Endodermal cell (in vitro differentiated cells): ENCODE measurements around the gene CPZ. TPM values are rescaled to one million over a fixed set of nuclear protein-coding genes. Genes with fewer than 3 reads are reported as not detected.

Source experiments
- DNase-seq: peaks from one replicate; pipeline ENCODE4 v3.0.0-alpha.2; 2017
- H3K27ac ChIP-seq: 2 replicates; pipeline ENCODE4 v1.5.1; 2013; ENCODE audit warnings: mild to moderate bottlenecking, low read depth, low read length, moderate library complexity
- H3K27me3 ChIP-seq: 2 replicates; pipeline ENCODE4 v1.6.1; 2013; ENCODE audit warnings: mild to moderate bottlenecking, low read length, moderate library complexity; ENCODE audit not compliant: insufficient read depth, control insufficient read depth, poor library complexity, severe bottlenecking
- H3K36me3 ChIP-seq: 2 replicates; pipeline ENCODE4 v1.7.0; 2013; ENCODE audit warnings: mild to moderate bottlenecking, low read length, moderate library complexity; ENCODE audit not compliant: control insufficient read depth, insufficient read depth
- H3K4me1 ChIP-seq: one replicate; pipeline ENCODE4 v1.7.0; 2013; ENCODE audit warnings: low read length; ENCODE audit not compliant: control insufficient read depth, insufficient read depth
- H3K4me3 ChIP-seq: 2 replicates; pipeline ENCODE4 v1.5.1; 2013; ENCODE audit warnings: mild to moderate bottlenecking, low read length, moderate library complexity
- H3K9ac ChIP-seq: 2 replicates; pipeline ENCODE4 v1.6.1; 2013; ENCODE audit warnings: mild to moderate bottlenecking, low read length, moderate library complexity; ENCODE audit not compliant: poor library complexity, severe bottlenecking; ENCODE audit errors: extremely low read depth
- H3K9me3 ChIP-seq: 2 replicates; pipeline ENCODE4 v1.6.1; 2013; ENCODE audit warnings: mild to moderate bottlenecking, low read length, moderate library complexity; ENCODE audit not compliant: control insufficient read depth
- H3K27ac Mint-ChIP-seq: 2 replicates; pipeline ENCODE4 v1.8.0; 2020; ENCODE audit warnings: mixed read lengths
- H3K27me3 Mint-ChIP-seq: 2 replicates; pipeline ENCODE4 v1.8.0; 2021; ENCODE audit warnings: mild to moderate bottlenecking, mixed read lengths; ENCODE audit not compliant: insufficient read depth
- H3K36me3 Mint-ChIP-seq: 2 replicates; pipeline ENCODE4 v1.8.0; 2020; ENCODE audit warnings: low read depth, mixed read lengths
- H3K4me1 Mint-ChIP-seq: 2 replicates; pipeline ENCODE4 v1.8.0; 2020; ENCODE audit warnings: mixed read lengths
- H3K4me3 Mint-ChIP-seq: 2 replicates; pipeline ENCODE4 v1.8.0; 2020; ENCODE audit warnings: mild to moderate bottlenecking, moderate library complexity, mixed read lengths
- H3K9me3 Mint-ChIP-seq: 2 replicates; pipeline ENCODE4 v1.8.0; 2020; ENCODE audit warnings: mild to moderate bottlenecking, mixed read lengths
- WGBS, 2 experiments: methylation state at CpG; one replicate each; pipeline versions ENCODE4 v1.1.5 to v1.1.7; 2013; ENCODE audit warnings: missing lambda C conversion rate in 2 of 2, mixed read lengths in 1 of 2; ENCODE audit not compliant: insufficient coverage in 1 of 2, insufficient read length in 1 of 2; 5-methylcytosine and 5-hydroxymethylcytosine counted together
- total RNA-seq, 2 donors: library from RNA; stranded (reverse); fragmentation: NEBNext Ultra II Directional in 1 of 2; extraction: Animal tissue kit (Norgen Biotek cat#: 25700) in 1 of 2; gene quantifications; 2 replicates in 1 of 2; 3 replicates in 1 of 2; pipeline ENCODE4 v1.2.1, GENCODE V29; 2021
- TF ChIP-seq, protein P1 (sequence below): fragments of 200-600 bp; sonication (generic); conservative IDR thresholded peaks from 2 replicates; pipeline ENCODE4 v1.5.0; 2021; ENCODE audit warnings: antibody characterized with exemption, mild to moderate bottlenecking

Gene CPZ
- total RNA-seq, 2 donors from 2014 or later, result 23.9 to 33.6 TPM

DNA sequence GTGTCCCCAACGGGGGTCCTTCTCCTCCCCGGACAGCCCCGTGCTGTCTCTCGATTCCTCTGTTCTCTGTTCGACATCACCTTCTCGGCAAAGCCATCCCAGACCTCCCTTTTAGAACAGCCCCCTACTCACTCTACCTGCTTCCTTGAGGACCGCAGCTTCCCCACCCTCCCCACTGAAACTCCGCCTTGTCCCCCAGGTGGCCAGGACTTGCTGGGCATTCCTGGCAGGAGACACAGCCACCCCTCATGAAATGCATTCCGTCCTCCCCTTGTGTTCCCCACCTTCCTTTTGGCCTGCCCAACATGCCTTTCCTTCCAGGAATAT, 47.2 kb upstream of the CPZ start:
- Mint-ChIP-seq H3K9me3 (no peaks in the 10 kb centered on the region), H3K4me3 (no peak overlapping the region), H3K4me1 (peaks cover 8% of the 10 kb centered on the region), H3K27me3 (no peaks in the 10 kb centered on the region), H3K27ac (no peak overlapping the region), H3K36me3 (no peaks in the 10 kb centered on the region)
- 73 to 87% methylated on average over 5 to 9 of the region's 9 CpGs for WGBS, 2 experiments
- Histone ChIP-seq H3K36me3 (no peaks in the 10 kb centered on the region), H3K27me3 (no peaks in the 10 kb centered on the region), H3K9ac (no peak overlapping the region), H3K9me3 (no peaks in the 10 kb centered on the region), H3K4me1 (peaks cover 9% of the 10 kb centered on the region), H3K4me3 (no peak overlapping the region), H3K27ac (no peak overlapping the region)
- no peak for DNase-seq
- TF ChIP-seq, protein P1, sequence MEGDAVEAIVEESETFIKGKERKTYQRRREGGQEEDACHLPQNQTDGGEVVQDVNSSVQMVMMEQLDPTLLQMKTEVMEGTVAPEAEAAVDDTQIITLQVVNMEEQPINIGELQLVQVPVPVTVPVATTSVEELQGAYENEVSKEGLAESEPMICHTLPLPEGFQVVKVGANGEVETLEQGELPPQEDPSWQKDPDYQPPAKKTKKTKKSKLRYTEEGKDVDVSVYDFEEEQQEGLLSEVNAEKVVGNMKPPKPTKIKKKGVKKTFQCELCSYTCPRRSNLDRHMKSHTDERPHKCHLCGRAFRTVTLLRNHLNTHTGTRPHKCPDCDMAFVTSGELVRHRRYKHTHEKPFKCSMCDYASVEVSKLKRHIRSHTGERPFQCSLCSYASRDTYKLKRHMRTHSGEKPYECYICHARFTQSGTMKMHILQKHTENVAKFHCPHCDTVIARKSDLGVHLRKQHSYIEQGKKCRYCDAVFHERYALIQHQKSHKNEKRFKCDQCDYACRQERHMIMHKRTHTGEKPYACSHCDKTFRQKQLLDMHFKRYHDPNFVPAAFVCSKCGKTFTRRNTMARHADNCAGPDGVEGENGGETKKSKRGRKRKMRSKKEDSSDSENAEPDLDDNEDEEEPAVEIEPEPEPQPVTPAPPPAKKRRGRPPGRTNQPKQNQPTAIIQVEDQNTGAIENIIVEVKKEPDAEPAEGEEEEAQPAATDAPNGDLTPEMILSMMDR, result no peak

DNA sequence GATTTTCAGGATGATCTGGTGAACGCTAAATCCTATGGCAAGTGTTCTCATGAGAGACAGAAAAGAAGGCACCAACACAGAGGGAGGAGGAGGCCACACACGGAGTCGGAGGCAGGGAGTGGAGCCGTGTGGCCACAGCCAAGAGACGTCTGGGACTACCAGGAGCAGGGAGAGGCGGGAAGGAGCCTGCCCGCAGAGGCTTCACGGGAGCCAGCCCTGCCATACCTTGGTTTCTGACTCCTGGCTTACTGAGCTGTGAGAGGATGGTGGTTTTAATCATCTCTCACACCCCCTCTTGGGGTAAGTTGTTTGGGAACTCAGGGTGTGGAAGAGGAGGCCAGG, 45.8 kb upstream of the CPZ start:
- H3K9me3 ChIP-seq, result no peaks in the 10 kb centered on the region
- H3K4me3 Mint-ChIP-seq, result no peak overlapping the region
- DNase-seq, result no peak
- no peaks in the 10 kb centered on the region for H3K36me3 Mint-ChIP-seq
- no peak overlapping the region for H3K27ac ChIP-seq
- WGBS, 2 experiments, result 86 to 88% methylated on average over 5 to 6 of the region's 8 CpGs
- no peak overlapping the region for H3K27ac Mint-ChIP-seq
- no peak overlapping the region for H3K9ac ChIP-seq
- TF ChIP-seq, protein P1, result no peak
- H3K27me3 ChIP-seq, result no peaks in the 10 kb centered on the region
- no peak overlapping the region for H3K4me3 ChIP-seq
- H3K36me3 ChIP-seq, result no peaks in the 10 kb centered on the region
- peaks cover 8% of the 10 kb centered on the region for H3K4me1 Mint-ChIP-seq
- H3K4me1 ChIP-seq, result peaks cover 9% of the 10 kb centered on the region
- H3K27me3 Mint-ChIP-seq, result no peaks in the 10 kb centered on the region
- no peaks in the 10 kb centered on the region for H3K9me3 Mint-ChIP-seq

DNA sequence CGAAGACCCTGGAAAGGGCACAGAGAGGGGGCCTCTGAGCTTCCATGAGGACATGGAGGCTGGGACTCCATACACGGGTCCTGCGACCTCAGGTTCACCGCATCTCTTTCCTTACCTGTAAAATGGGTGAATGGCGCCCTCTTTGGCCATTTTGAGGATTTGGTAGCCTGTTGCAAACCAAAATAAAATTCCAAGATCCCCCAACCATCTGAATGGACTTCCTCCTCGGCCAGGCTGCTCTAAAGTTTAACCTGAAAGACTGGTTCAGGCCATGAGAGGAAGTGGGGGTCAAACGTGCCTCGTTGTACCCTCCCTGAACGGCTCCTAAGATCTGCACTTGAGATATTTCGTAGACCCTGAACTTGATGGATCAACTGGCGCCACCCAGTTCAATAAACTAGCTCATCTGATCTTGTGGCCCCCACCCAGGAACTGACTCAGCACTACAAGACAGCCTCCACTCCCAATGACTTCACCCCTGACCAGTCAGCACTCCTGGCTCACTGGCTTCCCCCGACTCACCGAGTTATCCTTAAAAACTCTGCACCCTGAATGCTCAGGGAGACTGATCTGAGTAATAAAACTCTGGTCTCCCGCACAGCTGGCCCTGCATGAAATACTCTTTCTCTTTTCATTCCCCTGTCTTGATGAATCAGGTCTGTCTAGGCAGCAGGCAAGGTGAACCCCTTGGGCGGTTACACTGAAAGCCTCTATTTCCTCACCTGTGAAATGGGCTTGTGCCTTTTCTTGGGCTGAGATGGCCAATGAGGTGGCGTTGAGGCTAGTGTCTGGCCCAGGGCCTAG, 45.3 kb upstream of the CPZ start:
- peaks cover 9% of the 10 kb centered on the region for H3K4me1 ChIP-seq
- no peaks in the 10 kb centered on the region for H3K27me3 Mint-ChIP-seq
- no peaks in the 10 kb centered on the region for H3K9me3 ChIP-seq
- no peaks in the 10 kb centered on the region for H3K9me3 Mint-ChIP-seq
- 74 to 76% methylated on average over 11 to 16 of the region's 16 CpGs for WGBS, 2 experiments
- H3K27ac Mint-ChIP-seq, result peak overlapping the region; percentile 71
- peaks cover 8% of the 10 kb centered on the region for H3K4me1 Mint-ChIP-seq
- no peak overlapping the region for H3K27ac ChIP-seq
- peak; percentile 79 for DNase-seq
- H3K36me3 Mint-ChIP-seq, result no peaks in the 10 kb centered on the region
- no peaks in the 10 kb centered on the region for H3K27me3 ChIP-seq
- no peaks in the 10 kb centered on the region for H3K36me3 ChIP-seq
- TF ChIP-seq, protein P1, result peak; percentile 85
- no peak overlapping the region for H3K4me3 Mint-ChIP-seq
- H3K9ac ChIP-seq, result no peak overlapping the region
- no peak overlapping the region for H3K4me3 ChIP-seq
